22Rv1 (cell line): ENCODE data around the gene LRRC36.

Experiments used
- CTCF ChIP-seq: fragments of 450-650 bp; IDR thresholded peaks from 2 replicates; pipeline ENCODE4 v1.5.1; 2017; ENCODE audit warnings: mild to moderate bottlenecking
- ZFX ChIP-seq: fragments of 450-650 bp; IDR thresholded peaks from 2 replicates; pipeline ENCODE4 v1.6.1; 2017; ENCODE audit warnings: antibody characterized with exemption, borderline replicate concordance

- TF ChIP-seq CTCF: peak; percentile 73
- TF ChIP-seq ZFX: no peak
Measured at GRCh38 chr16:67284699-67285646, 41.6 kb upstream of the LRRC36 start.
